Measurements from ENCODE around the gene ZBTB16. TPM values are rescaled to one million over a fixed set of nuclear protein-coding genes. Genes with fewer than 3 reads are reported as not detected.

Gene ZBTB16
- total and polyA plus RNA-seq, 8 donors: 7.9 to 318 (median 55.3) TPM

DNA sequence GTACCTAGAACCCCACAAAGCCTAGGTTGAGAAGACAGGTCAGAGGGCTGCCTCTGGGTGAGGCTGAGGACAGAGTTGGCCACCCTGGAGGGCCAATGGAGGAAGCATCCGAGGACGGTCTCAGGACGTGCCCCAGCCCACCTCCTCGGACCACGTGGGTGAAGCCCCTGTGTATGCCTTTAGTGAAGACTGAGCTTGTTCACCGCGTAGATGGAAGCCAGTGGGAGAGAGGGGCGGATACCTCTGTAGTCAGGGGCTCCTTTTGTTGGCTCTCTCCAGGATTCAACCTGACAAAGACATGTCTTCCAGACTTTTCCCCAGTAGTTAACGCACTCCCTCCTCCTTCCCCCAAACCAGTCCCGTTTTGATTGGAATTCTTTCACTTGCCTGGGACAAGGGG lies 110.7 kb downstream of the ZBTB16 start:
- no peaks in the 10 kb centered on the region for H3K27me3 ChIP-seq
- H3K36me3 ChIP-seq: peaks cover 0 to 8% (median 0%) of the 10 kb centered on the region in 4 donors
- peaks cover 94 to 100% (median 97%) of the 10 kb centered on the region in 4 donors for H3K4me1 ChIP-seq
- H3K9me3 ChIP-seq: no peaks in the 10 kb centered on the region
- peak overlapping the region in 4 of 5 donors; percentile 92 to 99 (median 96) for H3K27ac ChIP-seq
- TF ChIP-seq, protein P1, sequence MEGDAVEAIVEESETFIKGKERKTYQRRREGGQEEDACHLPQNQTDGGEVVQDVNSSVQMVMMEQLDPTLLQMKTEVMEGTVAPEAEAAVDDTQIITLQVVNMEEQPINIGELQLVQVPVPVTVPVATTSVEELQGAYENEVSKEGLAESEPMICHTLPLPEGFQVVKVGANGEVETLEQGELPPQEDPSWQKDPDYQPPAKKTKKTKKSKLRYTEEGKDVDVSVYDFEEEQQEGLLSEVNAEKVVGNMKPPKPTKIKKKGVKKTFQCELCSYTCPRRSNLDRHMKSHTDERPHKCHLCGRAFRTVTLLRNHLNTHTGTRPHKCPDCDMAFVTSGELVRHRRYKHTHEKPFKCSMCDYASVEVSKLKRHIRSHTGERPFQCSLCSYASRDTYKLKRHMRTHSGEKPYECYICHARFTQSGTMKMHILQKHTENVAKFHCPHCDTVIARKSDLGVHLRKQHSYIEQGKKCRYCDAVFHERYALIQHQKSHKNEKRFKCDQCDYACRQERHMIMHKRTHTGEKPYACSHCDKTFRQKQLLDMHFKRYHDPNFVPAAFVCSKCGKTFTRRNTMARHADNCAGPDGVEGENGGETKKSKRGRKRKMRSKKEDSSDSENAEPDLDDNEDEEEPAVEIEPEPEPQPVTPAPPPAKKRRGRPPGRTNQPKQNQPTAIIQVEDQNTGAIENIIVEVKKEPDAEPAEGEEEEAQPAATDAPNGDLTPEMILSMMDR (IDR thresholded peaks at IDR 0.05): no peak
- no peak for TF ChIP-seq EP300 (IDR thresholded peaks at IDR 0.05)
- no peak for TF ChIP-seq POLR2AphosphoS5 (IDR thresholded peaks at IDR 0.05)
- no peak for TF ChIP-seq POLR2A (IDR thresholded peaks at IDR 0.05)
- H3K4me3 ChIP-seq: no peak overlapping the region
- 87 to 93% (median 92%) methylated on average over 10 of the region's 10 CpGs for WGBS, 5 donors
- intact Hi-C loops (cut with DNase I; ENCODE audit: low total_unique reads): no loop called here
- DNase-seq: no peak

DNA sequence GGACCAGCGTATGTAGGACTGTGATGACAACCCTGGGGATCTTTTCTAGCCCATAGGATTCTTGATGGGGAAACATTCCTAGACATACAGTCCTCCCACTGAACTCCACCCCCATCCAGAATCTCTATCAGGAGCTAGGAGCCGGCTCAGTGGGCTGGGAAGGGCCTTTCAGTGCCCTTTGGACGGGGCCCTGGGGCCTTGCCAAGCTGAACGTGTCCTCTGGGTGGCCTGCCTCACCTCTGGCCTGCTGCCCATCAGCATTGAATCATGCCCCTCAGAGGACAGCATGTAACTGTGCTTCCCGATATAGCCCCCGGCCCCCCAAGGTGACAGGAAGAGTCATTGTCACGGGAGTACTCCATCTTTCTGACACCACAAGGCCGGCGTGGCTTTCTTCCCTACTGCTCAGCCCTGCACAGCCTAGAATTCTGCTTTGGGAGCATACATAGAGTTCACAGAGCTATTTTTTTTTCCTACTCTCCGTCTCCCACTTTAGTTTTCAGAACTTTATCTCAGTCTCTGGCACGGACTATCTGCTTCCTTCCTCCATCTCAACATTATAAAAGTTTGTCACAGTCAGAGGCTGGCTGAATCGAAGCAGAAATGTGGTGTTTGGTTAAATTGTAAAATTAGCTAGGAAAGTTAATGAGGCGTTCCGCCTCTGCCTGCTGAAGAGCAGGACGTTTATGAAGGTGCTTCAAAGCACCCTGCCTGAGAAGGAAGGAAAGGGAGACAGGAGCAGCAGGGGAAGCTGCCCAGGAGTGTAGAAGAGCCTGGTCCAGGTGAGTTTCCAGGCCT lies 111.9 kb downstream of the ZBTB16 start:
- H3K27ac ChIP-seq: peak overlapping the region; percentile 63 to 99 (median 95)
- WGBS, 5 donors: 49 to 55% (median 53%) methylated on average over 15 of the region's 15 CpGs
- no peak overlapping the region for H3K4me3 ChIP-seq
- peaks cover 94 to 100% (median 97%) of the 10 kb centered on the region in 4 donors for H3K4me1 ChIP-seq
- no peaks in the 10 kb centered on the region for H3K27me3 ChIP-seq
- intact Hi-C loops (cut with DNase I; ENCODE audit: low total_unique reads): no loop called here
- TF ChIP-seq EP300 (IDR thresholded peaks at IDR 0.05) (peak; percentile 97), POLR2A (IDR thresholded peaks at IDR 0.05) (no peak), POLR2AphosphoS5 (IDR thresholded peaks at IDR 0.05) (peak; percentile 87 to 93 (median 90))
- H3K9me3 ChIP-seq: no peaks in the 10 kb centered on the region
- DNase-seq: peak; percentile 72 to 77
- peaks cover 0 to 8% (median 0%) of the 10 kb centered on the region in 4 donors for H3K36me3 ChIP-seq

DNA sequence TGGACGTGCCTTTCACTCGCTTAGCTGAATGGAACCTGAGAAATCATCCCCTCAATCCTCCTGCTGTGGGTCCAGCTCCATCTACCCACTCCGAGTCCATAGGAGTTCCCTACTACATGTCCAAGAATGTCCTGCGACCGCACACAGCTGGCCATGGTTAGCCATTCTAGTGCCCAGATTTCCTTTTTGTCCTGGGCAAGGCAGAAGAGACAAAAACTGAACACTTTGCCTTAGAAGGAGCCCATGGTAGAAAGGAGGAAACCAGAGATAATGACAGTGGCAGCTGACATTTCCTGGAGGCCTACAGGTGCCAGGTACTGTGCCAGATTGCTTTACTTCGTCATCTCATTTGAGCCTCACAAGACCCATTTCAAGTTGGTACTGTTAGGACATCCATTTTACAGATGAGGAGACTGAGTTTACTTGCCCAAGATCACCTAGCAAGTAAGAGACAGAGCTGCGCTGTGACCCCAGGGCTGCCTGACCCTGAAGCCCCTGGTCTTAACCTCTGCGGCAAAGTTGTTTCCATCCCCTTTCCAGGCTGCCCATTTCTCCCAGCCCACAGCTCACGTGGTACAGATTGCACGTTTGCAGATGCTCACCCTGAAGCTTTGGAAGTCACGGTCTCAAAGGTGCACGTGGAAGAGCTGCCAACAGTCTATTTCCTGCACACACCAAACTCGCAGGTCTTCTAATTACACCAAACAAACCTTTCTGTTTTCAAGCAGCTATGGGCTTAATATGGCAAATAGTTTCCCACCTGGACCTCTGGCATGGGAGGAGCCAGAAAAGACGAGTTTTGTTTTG lies 112.7 kb downstream of the ZBTB16 start:
- Histone ChIP-seq H3K9me3 (no peaks in the 10 kb centered on the region), H3K27me3 (no peaks in the 10 kb centered on the region), H3K4me3 (no peak overlapping the region), H3K4me1 (peaks cover 97 to 100% (median 99%) of the 10 kb centered on the region in 4 donors), H3K27ac (peak overlapping the region; percentile 63 to 99 (median 95)), H3K36me3 (peaks cover 0 to 8% (median 0%) of the 10 kb centered on the region in 4 donors)
- intact Hi-C loops (cut with DNase I; ENCODE audit: low total_unique reads): no loop called here
- no peak for DNase-seq
- TF ChIP-seq, protein P1 (IDR thresholded peaks at IDR 0.05): no peak
- no peak for TF ChIP-seq POLR2A (IDR thresholded peaks at IDR 0.05)
- TF ChIP-seq EP300 (IDR thresholded peaks at IDR 0.05): no peak
- peak in 1 of 3 donors; percentile 7 for TF ChIP-seq POLR2AphosphoS5 (IDR thresholded peaks at IDR 0.05)
- 67 to 72% (median 67%) methylated on average over 14 of the region's 14 CpGs for WGBS, 5 donors

DNA sequence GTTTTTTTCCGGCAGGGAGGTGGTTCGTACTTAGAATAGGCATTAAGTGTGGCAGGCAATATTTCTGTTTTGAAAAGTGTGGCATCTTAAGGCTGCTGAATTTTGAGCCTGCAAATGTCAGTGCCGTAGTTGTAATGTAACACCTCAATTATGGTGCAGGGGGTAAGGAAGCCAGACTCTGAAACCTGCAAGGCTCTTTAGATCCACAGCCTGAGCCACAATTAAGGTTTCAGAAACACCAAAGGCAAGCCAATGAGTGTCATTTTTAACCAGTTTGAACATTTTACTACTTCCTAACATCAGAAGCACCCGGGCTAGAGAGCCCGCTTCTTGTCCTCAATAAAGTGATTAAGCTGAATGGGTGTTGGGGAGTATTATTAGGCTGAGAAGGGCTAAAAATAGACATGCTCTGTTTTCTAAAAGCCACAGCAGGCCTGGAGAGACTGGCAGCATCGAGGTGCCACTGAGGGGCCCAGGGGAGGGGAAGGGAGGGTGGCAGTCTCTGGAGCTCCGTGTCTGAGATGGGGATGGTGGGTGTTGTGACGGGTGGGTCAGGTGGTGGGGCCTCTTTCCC lies 113.4 kb downstream of the ZBTB16 start:
- Histone ChIP-seq H3K9me3 (no peaks in the 10 kb centered on the region), H3K36me3 (peaks cover 0 to 8% (median 0%) of the 10 kb centered on the region in 4 donors), H3K27me3 (no peaks in the 10 kb centered on the region), H3K4me3 (no peak overlapping the region), H3K27ac (peak overlapping the region; percentile 63 to 99 (median 95)), H3K4me1 (peaks cover 97 to 100% (median 99%) of the 10 kb centered on the region in 4 donors)
- TF ChIP-seq POLR2A (IDR thresholded peaks at IDR 0.05): no peak
- TF ChIP-seq, protein P1 (IDR thresholded peaks at IDR 0.05): no peak
- no peak for TF ChIP-seq EP300 (IDR thresholded peaks at IDR 0.05)
- 55 to 73% (median 66%) methylated on average over 8 of the region's 8 CpGs for WGBS, 5 donors
- intact Hi-C loops (cut with DNase I; ENCODE audit: low total_unique reads): no loop called here
- DNase-seq: peak in 1 of 2 donors; percentile 46

Measured in stomach (tissue), 9 donors.